NCI-H1105 (cell line): Measurements from ENCODE around the gene ASPHD1.
"Not testable (repeated sequence)": the region's sequence is repeated elsewhere in the genome, so short reads cannot be mapped to it uniquely, and the experiment has no call there.

Source experiments
- DNase-seq: peaks from one replicate; lab custom pipeline; 2025; lab: John Stamatoyannopoulos, UW

Gene ASPHD1

DNA sequence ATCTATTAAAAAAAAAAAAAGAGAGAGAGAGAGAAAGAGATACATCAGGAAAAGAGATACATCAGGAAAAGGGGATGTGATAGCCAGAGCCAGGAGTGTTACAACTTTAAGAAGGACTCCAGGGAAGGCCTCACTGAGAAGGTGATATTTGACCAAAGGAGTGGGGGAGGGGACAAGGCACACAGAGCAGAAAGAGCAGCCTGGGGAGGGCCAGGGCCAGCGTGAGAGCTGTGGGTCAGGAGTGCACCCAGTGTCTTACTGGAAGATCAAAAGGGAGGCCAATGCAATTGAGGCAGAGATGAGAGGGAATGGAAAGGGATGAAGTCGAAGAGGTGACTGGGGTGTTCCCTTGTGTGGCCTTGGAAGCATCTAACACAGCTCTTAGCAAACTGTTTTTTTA is 7.7 kb downstream of the ASPHD1 start:
- DNase-seq = no peak

DNA sequence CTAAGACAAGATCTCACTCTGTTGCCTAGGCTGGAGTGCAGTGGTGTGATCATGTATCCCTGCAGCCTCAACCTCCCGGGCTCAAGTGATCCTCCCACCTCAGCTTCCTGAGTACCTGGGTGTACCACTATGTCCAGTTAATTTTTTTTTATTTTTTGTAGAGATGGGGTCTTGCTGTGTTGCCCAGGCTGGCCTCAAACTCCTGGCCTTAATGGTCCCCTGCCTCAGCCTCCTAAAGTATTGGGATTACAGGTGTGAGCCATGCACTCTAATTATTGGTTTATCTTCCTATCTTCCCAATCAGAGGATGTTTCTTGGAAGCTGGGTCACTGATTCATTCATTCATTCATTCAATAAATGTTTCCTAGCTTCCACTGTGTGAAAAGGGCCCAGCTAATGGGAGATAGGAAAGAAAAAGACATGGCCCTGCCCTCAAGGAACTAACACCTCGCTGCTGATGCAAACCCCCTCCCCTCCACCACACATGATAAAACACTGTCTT is 8.5 kb downstream of the ASPHD1 start:
- DNase-seq = no peak

DNA sequence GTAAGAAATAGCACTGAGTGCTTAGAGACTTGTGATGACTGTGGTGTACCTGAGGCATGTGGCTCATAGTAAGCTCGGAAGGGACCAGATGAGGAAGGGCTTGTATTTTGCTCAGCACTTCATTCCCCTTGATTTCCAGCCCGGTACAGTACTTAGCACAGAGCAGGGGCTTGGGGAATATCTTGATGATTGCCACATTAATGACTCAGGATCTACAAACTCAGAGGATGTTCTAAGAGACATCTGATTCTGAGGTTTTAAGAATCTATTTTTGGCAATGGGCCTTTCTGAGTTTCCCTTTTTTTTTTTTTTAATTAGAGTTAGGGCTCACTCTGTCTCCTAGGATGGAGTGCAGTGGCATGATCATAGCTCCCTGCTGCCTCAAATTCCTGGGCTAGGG is 9.1 kb downstream of the ASPHD1 start:
- DNase-seq = no peak

DNA sequence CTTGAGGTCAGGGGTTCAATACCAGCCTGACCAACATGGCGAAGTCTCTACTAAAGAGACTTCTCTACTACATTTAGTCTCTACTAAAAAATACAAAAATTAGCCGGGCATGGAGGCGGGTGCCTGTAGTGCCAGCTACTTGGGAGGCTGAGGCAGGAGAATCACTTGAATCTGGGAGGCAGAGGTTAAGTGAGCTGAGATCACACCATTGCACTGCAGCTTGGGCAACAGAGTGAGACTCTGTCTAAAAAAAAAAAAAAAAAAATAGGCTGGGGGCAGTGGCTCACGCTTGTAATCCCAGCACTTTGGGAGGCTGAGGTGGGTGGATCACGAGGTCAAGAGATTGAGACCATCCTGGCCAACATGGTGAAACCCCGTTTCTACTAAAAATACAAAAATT is 9.6 kb downstream of the ASPHD1 start:
- not testable (repeated sequence) for DNase-seq

DNA sequence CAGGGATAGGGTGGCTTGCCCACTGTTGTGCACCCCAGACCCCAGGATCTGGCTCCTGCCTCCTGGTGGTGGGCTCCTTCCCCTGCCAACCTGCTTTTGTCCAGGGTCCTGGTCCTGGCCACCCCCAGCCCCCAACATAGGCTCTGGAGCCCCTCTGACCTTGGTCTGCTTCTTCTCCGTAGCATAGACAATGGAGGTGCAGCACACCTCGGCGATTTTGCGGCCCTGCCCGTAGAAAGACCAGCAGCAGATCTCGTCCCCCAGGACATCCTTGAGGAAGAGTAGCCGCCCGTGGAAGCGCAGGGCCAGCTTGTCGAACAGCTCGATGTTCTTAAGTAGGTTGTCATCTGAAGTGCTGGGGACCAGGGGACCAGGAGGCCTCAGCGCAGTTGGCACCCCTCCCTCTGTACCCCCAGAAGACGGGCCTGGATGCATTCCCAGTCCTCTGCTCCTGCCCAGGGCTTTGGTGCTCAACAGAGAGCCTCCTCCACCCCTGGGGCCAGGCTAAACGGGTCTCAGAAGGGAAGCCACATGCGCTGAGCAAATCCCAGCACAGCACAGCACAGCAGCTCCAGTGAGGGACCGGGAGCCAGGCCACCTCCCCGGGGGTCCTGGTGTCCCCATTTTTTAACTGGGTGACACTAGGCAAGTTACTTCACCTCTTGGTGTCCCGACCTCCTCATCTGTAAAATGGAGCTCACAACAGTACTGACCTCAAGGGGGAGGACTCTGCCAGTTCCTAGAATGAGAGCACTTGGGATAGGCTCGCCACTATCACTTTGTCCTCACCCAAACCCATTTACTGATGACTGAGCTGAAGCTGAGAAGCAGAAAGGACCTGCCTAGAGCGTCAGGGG is 10.8 kb downstream of the ASPHD1 start:
- DNase-seq = no peak

DNA sequence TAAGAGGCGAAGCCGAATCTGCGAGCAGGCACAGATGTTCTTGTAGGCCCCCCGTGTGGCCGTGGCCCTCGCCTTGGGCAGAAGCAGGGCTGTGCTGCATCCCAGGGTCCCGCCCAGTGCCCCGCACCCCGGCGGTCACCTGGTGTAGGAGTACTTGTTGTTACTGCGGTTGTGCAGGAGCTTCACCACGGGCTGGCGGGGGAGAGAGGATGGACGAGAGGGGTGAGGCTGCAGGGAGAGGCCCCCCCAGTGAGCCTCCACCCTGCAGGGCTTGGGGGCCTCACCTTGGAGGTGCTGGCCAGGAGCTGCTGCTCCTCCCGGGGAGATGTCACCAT is 11.4 kb downstream of the ASPHD1 start:
- no peak for DNase-seq

DNA sequence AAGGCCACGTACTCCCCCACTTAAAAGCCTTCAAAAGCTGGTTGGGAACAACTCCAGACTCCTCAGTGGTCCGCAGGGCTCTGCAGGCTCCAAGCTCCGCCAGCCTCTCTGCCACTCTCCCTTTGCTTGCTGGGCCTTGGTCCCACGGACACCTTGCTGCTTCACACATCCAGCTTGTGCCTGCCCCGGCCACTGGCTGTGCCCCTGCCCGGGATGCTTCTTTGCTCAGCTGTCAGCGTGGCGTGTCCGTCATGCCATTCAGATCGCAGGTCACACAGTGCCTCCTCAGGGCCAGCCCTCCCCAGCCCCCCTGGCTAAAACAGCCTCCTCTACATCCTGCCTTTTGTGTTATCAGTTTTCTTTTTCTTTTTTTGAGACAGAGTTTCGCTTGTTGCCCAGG is 11.8 kb downstream of the ASPHD1 start:
- DNase-seq = no peak

DNA sequence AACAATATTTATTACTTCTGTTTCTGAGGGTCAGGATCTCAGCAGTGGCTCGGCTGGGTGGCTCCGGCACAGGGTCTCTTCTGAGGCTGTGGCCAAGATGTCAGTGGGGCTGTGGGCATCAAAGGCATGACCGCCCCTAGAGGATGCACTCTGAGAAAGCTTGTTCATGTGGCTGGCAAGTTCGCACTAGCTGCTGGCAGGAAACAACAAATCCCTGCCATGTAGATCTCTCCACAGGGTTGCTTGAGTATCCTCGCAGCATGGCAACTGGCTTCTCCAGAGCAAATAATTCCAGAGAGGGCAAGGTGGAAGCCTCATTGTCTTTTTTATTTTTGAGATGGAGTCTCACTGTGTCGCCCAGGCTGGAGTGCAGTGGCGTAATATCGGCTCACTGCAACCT is 13.2 kb downstream of the ASPHD1 start:
- no peak for DNase-seq

DNA sequence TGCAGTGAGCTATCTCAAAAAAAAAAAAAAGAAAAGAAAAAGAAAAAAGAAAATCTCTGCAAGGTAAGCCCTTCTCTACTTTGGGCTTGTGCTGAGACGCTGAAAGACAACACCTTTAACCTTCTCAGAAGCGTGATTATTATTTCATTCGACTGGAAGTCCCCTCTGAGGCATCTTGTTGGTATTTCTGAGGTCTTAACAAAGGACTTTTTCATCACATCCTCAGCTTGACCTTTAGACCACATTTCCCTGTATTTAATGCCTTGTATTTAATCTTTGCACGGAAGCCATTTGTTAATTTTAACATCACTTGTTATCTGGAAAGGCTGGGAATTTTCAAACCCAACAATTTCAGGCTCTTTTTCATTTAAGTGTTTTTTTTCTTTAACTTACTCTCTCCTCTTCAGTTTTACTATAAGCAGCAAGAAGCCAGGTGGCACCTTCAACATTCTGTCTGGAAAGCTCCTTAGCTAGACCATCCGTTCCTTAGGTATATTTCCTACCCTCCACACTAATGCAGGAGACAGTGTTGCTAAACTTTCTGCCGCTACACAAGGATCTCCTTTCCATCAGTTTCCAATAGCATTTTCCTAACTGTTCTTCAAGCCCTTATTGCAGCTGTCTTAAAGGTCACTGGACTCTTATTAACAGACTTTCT is 15.4 kb downstream of the ASPHD1 start:
- DNase-seq = no peak

DNA sequence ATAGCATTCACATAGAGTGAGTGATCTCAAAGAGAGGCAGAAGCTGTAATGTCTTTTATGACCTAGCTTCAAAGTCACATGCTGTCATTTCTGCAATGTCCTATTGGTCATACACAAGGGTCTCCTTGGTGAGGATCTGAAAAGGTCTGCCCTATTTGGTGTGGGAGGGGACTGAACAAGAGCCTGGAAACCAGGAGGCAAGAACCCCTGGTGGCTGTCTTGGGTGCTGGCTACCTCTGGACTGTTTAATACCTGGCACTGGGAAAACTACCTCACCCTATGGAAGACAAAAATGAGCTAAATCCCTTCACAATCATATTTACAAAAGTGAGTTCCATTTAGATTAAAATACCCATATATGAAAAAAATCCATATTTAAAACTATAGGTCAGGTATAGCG is 16.7 kb downstream of the ASPHD1 start:
- DNase-seq = no peak

DNA sequence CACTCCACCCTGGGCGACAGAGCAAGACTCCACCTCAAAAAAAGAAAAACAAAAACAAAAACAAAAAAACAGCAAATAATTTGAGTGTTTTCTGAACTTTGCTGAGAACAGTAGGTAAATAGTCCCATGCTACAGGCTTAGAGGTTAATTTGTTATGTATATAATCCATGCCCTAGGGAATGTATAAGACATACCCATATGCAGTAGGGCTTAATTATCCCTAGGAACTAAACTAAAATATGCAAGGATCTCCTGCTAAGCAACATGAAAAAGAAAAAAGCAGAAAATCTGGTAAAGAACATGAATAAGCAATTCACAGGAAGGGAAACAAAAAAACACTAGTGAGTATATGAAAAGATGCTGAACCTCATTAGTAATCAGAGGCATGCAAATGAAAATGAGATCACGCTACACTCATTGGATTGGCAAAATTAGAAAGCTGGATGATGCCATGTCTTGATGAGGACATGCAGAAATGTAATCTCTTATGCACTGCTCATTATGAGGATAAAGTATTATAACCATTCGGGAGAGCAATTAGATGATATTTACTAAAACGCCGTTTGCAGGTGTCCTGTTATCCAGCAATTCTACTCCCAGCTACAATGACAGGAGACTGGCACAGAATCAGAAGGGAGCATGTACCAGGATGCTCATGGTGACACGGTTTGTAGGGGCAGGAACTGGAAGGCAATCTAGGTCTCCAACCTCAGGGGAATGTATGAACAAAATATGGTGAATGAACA is 20.2 kb downstream of the ASPHD1 start:
- no peak for DNase-seq

DNA sequence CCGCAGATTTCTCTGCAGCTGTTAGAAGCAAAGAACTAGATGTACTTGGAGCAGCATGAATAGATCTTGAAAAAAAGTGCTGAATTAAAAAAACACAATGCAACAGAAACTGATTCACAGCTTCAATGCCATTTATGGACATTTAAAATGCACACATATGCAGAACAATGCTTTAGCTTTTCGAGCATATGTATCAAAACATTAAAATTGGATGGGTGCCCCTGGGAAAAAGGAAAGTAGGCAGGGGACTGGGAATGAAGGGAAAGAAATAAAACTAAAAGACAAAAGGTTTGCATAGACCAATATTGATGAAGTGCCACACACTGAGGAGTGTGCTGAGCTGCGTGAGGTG is 20.7 kb downstream of the ASPHD1 start:
- no peak for DNase-seq

DNA sequence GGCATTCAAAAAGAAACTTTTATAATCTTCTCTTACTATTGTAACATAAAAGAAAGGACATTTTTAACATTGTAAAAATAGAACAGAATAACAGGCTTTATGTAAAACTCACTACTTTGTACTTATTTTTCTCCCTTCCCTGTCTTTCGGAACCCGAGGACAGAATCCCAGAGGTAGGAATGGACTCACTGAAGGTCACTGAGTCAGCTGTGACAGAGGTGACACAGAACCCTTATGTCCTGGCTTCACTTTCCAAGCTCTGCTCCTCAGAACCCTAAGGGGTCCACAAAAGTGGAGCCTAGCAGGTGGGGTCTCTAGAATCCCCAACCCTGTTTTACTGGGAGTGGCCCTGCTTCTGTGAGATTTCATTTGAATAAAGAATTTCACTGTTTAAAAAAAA is 22.0 kb downstream of the ASPHD1 start:
- no peak for DNase-seq

DNA sequence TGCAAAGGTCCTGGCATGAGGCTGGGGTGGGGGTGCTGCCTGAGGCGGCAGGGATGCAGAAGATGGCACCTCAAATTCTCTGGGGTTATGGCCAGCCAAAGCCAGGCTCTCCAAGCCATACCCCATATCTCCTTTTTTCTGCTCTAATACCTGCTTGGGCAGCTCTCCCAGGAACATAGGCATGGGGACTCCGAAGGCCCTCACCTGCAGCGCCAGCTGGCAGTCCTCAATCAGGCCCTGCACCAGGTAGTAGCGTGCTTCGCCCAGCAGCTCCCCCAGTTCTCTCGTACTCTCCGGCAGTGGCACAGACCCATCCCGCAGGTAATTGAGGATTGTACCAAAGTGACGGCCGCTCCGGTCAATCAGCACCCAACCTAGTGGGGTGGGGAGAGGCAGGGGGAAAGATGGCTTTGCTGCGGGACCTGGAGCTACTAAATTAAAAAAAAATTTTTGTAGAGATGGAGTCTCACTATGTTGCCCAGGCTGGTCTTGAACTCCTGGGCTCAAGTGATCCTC is 22.8 kb downstream of the ASPHD1 start:
- DNase-seq = no peak

DNA sequence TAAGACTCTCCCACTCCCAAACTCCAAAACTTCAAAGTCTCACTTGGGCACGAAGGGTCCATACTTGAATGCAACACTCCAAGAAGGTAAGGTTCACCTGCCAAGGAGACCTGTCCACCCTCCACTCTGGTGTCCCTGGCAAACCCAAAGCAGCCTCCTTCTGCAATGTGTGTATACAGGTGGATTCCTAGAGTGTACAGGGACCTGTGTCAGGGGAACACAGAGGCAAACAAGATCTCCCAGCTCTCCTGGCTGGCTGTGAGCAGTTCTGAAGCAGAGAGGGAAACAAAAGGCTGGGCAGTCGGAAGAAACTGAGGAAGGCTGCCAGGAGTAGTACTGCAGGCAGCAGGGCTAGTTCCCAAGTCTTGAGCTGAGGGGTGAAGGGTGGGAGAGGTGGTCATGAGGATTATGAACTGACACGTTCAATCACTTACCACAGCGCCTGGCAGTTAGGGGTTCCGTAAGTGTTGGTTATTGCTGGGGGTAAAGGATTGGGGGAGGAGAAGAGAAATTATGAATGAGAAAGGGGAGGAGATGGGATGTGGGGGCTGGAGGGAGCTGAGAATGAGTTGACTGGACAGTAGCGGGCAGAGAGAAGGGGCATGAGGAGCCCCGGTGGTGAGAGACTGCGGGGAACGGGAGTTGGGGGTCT is 24.9 kb downstream of the ASPHD1 start:
- no peak for DNase-seq

DNA sequence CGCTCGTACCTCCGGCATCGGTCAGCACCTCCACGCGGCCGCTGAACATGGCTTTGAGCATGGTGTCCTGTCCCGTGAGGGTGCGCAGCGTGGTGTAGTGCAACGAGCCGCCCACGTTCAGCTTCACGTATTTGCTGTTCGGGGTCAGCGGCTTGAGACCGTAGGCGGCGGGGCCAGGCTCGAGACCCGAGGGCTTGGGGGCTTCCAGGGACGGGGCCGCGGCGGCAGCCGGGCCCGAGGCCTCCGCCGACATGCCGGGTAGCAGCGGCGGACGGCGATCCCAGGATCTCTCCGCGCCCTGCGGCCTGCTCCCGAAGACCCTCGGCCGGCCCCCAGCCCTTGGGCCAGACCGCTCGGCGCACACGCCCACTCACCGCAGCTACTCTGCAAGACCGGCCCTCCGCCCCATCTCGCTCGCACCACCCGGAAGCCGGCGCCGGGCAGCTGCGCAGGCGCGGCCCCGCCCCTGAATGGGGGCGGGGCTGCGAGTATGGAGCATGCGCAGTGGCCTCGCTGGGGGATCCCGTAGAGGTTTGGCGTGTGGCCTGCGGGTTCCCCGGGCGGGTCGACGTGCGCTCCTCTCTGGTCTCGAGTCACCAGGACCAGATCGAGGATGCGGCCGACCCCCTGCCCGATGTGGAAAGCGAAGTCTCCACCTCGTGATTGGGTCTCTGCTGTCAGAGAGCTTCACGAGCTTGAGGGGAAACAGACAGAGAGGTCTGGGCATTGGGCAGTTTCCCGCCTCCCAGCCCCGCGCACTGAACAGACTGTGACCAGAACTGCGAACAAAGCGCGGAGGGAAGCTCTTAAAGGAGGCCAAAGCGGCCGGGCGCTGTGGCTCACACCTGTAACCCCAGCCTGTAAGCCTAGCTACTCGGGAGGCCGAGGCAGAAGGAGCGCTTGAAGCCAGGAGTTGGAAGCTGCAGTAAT is 25.8 kb downstream of the ASPHD1 start, which contains the start of gene KCTD13:
Gene KCTD13, minus strand, starts transcription at position 446 of the 930 bp plus-strand sequence. Its CDS starts 193 bp downstream, at position 253.
- DNase-seq = peak; percentile 66

DNA sequence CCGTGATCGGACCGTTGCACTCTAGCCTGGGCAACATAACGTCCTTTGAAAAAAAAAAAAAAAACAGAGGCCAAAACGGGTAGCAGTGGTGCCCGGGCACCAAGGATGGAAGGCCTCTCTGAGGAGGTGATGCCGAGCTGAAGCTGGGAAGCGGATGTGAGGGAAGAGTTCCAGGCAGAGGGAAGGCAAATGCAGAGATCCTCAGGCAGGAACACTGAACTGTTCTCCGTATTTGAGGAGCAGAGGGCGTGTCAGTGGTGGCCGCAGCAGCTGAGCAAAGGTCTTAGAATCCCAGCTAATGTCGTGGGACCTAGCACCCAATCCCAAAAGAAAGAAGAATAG is 26.4 kb downstream of the ASPHD1 start:
- DNase-seq = no peak

DNA sequence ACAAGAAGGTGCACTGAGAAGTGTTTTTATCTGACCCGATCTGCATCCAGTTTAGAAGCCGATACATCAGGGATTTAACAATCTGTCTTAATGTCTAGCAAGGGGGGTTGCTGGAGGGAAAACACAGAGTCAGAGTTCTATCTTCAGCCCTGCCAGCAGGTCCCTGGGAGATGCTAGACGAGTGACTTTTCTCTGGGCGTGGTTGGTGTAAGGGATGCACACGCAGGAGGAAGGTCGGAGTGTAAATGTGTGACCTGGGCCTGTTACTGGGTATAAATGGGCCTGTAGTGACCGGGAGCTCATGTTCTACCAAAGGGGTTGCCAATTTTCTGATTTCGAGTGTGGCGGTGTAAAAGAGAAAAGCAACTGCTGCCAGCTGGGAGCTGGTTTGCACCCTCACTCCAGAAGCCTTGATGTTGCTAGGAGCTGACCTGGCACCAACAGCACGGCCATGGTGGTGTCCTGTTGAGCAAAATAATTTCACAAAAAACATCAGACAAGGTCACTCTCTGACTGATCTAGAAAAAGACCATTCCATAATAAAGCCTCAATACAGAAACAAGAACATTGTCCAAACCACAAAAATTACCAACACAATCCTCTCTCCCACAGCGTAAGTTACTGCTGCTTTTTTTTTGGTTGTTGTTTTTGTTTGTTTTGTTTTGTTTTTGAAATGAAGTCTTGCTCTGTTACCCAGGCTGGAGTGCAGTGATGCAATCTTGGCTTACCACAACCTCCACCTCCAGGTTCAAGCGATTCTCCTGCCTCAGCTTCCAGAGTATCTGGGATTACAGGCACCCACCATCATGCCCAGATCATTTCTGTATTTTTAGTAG is 27.0 kb downstream of the ASPHD1 start:
- DNase-seq = no peak

DNA sequence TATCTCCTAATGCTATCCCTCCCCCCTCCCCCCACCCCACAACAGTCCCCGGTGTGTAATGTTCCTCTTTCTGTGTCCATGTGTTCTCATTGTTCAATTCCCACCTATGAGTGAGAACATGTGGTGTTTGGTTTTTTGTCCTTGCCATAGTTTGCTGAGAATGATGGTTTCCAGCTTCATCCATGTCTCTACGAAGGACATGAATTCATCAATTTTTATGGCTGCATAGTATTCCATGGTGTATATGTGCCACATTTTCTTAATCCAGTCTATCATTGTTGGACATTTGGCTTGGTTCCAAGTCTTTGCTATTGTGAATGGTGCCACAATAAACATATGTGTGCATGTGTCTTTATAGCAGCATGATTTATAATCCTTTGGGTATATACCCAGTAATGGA is 31.5 kb downstream of the ASPHD1 start:
- not testable (repeated sequence) for DNase-seq

DNA sequence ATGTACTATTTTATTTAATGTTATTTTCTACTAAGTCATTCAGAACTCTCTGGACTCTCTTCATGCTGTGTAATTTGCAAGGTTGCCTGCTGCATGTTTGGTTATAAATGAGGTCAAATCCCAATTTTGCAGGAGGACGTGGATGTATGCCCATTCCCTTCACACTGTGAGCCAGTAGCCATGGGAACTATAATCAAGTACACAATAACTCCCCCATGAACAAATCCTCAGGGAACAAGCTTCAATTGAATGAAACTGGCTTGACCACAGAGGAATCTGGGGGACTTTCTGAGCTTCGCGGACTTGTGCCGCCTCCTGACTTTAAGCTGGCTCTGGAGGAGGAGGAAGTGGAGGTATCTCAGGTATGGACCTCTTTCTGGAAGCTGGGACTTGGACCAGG is 40.4 kb downstream of the ASPHD1 start:
- no peak for DNase-seq
